ENCODE data around the gene EFCAB6.

EFCAB6 gene

DNA sequence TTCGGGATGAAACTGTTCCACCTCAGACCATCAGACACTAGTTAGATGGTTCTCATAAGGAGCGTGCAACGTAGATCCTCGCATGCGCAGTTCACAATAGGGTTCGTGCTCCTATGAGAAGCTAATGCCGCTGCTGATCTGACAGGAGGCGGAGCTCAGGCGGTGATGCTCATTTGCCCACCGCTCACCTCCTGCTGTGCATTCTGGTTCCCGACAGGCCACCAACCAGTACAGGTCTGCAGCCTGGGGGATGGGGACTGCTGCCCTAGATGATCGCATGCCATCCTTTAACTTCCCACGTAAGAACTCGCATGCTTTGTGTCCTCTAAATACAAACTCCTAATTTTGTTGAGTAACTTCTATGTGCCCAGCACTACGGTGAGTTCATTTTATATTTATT lies 62.6 kb downstream of the EFCAB6 start:
- Histone ChIP-seq H3K9me3 (ENCODE audit: control insufficient read depth, low read length) (no peaks in the 10 kb centered on the region), H3K36me3 (ENCODE audit: control insufficient read depth, insufficient read depth, low read length, severe bottlenecking) (no peaks in the 10 kb centered on the region), H3K27me3 (replicated peaks; ENCODE audit: control insufficient read depth, insufficient read depth, low read length) (peaks cover 10% of the 10 kb centered on the region), H3K4me1 (ENCODE audit: control insufficient read depth, insufficient read depth, low read length) (no peaks in the 10 kb centered on the region), H3K4me3 (ENCODE audit: low read length) (no peak overlapping the region), H3K9ac (ENCODE audit: low read length) (no peak overlapping the region)
- DNase-seq (ENCODE audit: low read depth) = no peak

DNA sequence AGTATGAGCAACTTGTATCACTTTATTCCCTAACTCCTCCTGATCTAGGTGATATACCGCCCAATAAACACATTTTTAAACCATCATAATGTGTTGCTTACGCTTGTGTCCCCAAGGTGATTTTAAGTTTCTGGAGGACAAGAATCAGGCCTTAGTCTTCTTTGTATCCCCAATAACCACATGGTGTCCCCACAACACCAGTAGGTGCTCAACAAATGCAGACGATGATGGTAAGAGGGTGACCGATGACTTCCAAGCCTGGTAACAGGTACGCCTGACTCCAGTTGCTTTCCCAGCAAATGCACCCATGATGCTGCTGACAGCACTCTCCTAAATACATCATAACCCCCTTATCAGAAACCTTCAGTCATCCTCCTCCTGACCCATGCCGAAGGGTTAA lies 64.2 kb downstream of the EFCAB6 start:
- DNase-seq (ENCODE audit: low read depth) = no peak
- Histone ChIP-seq H3K9me3 (ENCODE audit: control insufficient read depth, low read length) (no peaks in the 10 kb centered on the region), H3K36me3 (ENCODE audit: control insufficient read depth, insufficient read depth, low read length, severe bottlenecking) (no peaks in the 10 kb centered on the region), H3K9ac (ENCODE audit: low read length) (no peak overlapping the region), H3K4me1 (ENCODE audit: control insufficient read depth, insufficient read depth, low read length) (no peaks in the 10 kb centered on the region), H3K27me3 (replicated peaks; ENCODE audit: control insufficient read depth, insufficient read depth, low read length) (peaks cover 4% of the 10 kb centered on the region), H3K4me3 (ENCODE audit: low read length) (no peak overlapping the region)

DNA sequence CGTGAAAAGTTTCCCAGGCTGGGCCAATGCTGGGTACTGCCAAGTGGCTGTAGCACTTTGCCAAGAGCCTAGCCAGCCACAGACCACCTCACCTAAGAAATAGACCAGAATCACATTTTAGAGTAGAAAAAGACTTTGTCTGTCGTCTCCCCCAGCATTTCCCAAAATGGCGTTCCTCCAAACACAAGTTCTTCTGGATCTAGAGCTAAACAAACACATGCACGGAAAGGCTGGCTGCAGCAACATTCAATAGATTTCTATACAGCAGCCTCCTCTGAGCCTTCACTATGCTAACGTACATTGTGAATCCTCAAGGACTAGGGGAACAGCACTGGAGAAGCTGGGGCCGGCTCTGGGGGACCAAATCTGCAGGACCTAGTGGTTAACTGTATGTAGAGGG lies 65.0 kb downstream of the EFCAB6 start:
- no peak overlapping the region for H3K4me3 ChIP-seq (ENCODE audit: low read length)
- no peaks in the 10 kb centered on the region for H3K4me1 ChIP-seq (ENCODE audit: control insufficient read depth, insufficient read depth, low read length)
- no peak for DNase-seq (ENCODE audit: low read depth)
- no peaks in the 10 kb centered on the region for H3K9me3 ChIP-seq (ENCODE audit: control insufficient read depth, low read length)
- peaks cover 3% of the 10 kb centered on the region for H3K27me3 ChIP-seq (replicated peaks; ENCODE audit: control insufficient read depth, insufficient read depth, low read length)
- no peak overlapping the region for H3K9ac ChIP-seq (ENCODE audit: low read length)
- H3K36me3 ChIP-seq (ENCODE audit: control insufficient read depth, insufficient read depth, low read length, severe bottlenecking) = no peaks in the 10 kb centered on the region

DNA sequence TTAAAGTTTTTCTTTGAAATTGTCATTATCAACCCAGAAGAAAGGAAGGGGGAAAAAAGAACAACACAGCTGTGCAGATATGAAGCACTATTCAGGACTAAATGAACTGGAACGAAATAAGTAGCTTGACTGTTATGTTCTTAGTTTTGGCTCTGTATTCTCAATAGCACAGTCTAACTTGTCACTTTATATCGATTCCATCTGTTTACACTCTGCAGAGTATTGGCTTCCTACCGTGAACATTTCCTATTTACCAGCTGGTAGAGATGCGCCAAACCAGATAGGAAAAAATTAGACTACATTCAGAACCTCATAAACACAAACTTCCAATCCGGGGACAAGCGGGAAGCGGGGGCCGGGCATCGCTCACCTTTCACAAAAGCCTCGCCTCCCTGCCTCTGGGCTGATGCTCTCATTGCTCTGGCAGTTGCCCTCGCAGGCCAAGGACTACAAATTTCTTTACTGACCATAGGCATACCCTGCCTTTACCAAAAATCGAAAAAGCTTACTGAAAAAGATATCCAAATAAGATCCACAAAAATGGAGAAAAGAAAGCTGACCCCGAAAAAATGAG lies 66.2 kb downstream of the EFCAB6 start:
- no peak for DNase-seq (ENCODE audit: low read depth)
- H3K36me3 ChIP-seq (ENCODE audit: control insufficient read depth, insufficient read depth, low read length, severe bottlenecking) = no peaks in the 10 kb centered on the region
- H3K27me3 ChIP-seq (replicated peaks; ENCODE audit: control insufficient read depth, insufficient read depth, low read length) = peaks cover 14% of the 10 kb centered on the region
- no peak overlapping the region for H3K9ac ChIP-seq (ENCODE audit: low read length)
- H3K9me3 ChIP-seq (ENCODE audit: control insufficient read depth, low read length) = no peaks in the 10 kb centered on the region
- H3K4me1 ChIP-seq (ENCODE audit: control insufficient read depth, insufficient read depth, low read length) = no peaks in the 10 kb centered on the region
- H3K4me3 ChIP-seq (ENCODE audit: low read length) = no peak overlapping the region

DNA sequence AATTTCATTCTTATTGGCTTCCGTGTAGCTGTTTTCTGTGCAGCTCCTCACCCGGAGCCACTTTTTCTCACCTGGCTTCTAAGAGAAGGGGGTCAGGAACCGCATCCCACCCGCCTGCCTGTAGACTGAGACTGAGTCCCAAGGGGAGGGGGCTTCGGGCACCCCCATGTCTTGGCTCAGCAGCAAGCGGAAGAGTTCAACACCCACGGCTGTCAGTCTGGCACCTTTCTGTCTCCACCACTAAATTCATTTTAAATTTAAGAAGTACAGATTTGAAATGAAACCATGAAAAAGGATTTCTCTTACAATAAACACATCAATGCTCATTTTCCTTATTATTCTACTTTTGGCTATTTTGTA lies 66.7 kb downstream of the EFCAB6 start:
- Histone ChIP-seq H3K36me3 (ENCODE audit: control insufficient read depth, insufficient read depth, low read length, severe bottlenecking) (no peaks in the 10 kb centered on the region), H3K4me3 (ENCODE audit: low read length) (no peak overlapping the region), H3K9ac (ENCODE audit: low read length) (no peak overlapping the region), H3K27me3 (replicated peaks; ENCODE audit: control insufficient read depth, insufficient read depth, low read length) (peaks cover 19% of the 10 kb centered on the region), H3K9me3 (ENCODE audit: control insufficient read depth, low read length) (no peaks in the 10 kb centered on the region), H3K4me1 (ENCODE audit: control insufficient read depth, insufficient read depth, low read length) (no peaks in the 10 kb centered on the region)
- DNase-seq (ENCODE audit: low read depth) = no peak

DNA sequence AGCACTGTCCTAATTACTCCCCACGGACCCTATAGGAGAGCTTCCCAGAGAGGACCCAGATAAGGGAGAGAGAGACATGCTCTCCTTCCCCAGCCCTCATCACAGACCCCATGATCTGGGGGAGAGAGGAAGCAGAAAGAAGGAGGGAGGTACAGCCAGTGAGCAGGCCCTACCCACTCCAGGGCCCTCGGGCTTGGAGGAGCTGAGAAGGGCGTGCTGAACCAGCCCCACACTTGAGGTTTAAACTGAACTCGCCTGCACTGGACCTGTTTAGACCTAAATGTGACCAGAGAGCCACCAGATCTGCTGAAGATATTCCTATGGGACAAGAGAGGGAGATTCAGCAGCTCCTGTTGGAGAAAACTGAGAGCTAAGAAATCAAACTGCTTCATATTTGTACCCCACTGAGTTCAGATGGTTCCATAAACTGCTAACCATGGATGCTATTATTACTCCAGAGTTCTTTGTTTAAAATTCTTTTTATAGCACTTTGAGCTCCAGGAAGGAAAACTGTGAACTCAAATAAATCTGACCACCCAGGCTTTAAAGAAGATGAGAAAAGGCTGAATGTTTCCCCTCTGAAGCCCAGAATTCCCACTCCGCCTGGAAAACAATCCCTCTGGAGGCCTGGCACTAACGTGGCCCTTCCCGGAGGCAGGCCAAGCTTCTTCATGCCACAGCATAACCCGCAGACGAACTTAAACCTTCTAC lies 67.2 kb downstream of the EFCAB6 start:
- no peaks in the 10 kb centered on the region for H3K9me3 ChIP-seq (ENCODE audit: control insufficient read depth, low read length)
- H3K27me3 ChIP-seq (replicated peaks; ENCODE audit: control insufficient read depth, insufficient read depth, low read length) = peaks cover 24% of the 10 kb centered on the region
- no peak overlapping the region for H3K4me3 ChIP-seq (ENCODE audit: low read length)
- no peak for DNase-seq (ENCODE audit: low read depth)
- no peak overlapping the region for H3K9ac ChIP-seq (ENCODE audit: low read length)
- no peaks in the 10 kb centered on the region for H3K36me3 ChIP-seq (ENCODE audit: control insufficient read depth, insufficient read depth, low read length, severe bottlenecking)
- H3K4me1 ChIP-seq (ENCODE audit: control insufficient read depth, insufficient read depth, low read length) = no peaks in the 10 kb centered on the region

DNA sequence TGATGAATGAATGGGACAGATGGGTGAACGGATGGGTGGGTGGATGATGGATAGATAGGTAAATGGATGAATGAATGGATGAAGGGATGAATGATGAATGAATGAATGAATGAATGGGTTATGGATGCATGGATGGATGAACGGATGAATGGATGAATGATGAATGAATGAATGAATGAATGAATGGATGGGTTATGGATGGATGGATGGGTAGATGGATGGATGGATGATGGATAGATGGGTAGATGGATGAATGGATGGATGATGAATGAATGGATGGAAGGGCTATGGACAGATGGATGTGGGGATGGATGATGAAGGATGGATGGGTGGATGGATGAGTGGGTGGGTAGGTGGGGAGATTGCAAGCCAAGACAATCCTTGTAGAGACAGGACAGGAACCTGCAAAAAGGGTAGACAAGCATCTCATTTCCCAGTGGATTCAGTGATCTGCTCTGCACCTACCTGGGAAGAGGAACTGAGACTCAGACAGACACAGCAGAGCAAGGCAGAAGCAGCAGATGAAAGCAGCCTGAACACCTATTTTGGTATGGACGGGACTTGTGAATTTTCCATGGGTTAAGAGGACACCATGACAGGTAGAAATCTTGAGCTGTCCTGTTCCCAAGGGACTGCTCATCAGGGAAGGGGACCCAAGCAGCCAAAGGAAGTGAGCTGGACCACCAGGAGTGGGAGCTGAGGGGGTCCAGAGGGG lies 68.0 kb downstream of the EFCAB6 start:
- H3K27me3 ChIP-seq (replicated peaks; ENCODE audit: control insufficient read depth, insufficient read depth, low read length) = peaks cover 30% of the 10 kb centered on the region

DNA sequence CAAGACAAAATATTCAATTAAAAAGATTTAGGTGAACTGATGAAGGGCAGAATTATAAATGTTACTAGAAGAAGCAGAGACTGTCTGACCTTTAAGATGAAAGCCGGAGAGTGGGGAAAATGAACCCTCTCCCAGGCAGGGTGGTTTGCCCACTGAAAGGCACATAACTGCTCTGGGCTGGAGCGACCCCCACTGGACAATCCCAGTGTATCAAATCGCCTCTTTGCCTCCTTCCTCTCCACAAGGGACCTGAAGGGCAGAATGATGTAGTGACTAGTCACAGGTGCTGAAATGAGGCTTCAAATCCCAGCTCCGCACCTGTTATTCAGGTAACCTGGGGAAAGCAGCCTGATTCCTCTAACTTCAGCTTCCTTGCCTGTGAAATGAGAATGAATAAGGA lies 69.0 kb downstream of the EFCAB6 start:
- H3K27me3 ChIP-seq (replicated peaks; ENCODE audit: control insufficient read depth, insufficient read depth, low read length) = peaks cover 35% of the 10 kb centered on the region
- no peak for DNase-seq (ENCODE audit: low read depth)
- no peak overlapping the region for H3K9ac ChIP-seq (ENCODE audit: low read length)

More for the DNA sequence above, 68.0 kb downstream of the EFCAB6 start:
- Histone ChIP-seq H3K4me1 (ENCODE audit: control insufficient read depth, insufficient read depth, low read length) (no peaks in the 10 kb centered on the region), H3K9me3 (ENCODE audit: control insufficient read depth, low read length) (no peaks in the 10 kb centered on the region), H3K4me3 (ENCODE audit: low read length) (no peak overlapping the region), H3K9ac (ENCODE audit: low read length) (no peak overlapping the region), H3K36me3 (ENCODE audit: control insufficient read depth, insufficient read depth, low read length, severe bottlenecking) (no peaks in the 10 kb centered on the region)
- DNase-seq (ENCODE audit: low read depth) = no peak

DNA sequence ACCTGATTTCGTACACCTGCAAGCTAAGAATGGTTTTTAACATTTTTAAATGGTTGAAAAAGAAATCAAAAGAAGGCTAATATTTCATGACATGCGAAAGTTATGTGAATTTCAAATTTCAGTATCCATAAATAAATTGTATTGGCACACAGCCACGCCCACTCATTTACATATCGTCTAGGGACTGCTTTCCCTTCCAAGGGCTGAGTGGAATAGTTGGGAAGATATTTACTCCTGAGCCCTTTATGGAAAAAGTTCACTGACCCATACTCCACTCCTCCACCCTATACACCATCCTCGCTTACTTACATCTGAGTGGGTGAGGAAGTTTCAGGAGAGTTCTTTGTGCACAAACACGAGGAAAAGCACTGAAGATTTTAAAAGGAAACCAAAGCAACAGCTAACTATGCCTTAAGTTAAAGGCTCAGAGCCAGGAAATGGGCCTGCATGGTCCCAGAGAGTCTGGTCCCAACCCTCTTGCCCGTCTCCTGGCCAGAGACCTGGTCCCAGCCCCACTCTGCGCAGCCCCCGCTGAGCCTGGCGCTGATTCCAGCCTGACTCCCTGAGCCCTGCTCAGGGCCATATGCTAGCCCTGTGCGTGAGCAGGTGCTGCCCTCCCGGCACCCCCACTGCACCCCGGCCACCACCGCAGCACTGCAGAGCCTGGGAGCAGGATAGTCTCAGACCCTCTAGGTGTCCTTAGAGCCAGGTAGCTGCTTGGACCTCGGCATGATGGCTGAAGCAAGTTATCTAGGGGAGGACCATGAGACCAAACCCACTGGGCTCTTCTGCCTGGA lies 69.8 kb downstream of the EFCAB6 start:
- Histone ChIP-seq H3K4me1 (ENCODE audit: control insufficient read depth, insufficient read depth, low read length) (no peaks in the 10 kb centered on the region), H3K27me3 (replicated peaks; ENCODE audit: control insufficient read depth, insufficient read depth, low read length) (peaks cover 35% of the 10 kb centered on the region), H3K9ac (ENCODE audit: low read length) (no peak overlapping the region), H3K4me3 (ENCODE audit: low read length) (no peak overlapping the region), H3K9me3 (ENCODE audit: control insufficient read depth, low read length) (no peaks in the 10 kb centered on the region), H3K36me3 (ENCODE audit: control insufficient read depth, insufficient read depth, low read length, severe bottlenecking) (no peaks in the 10 kb centered on the region)
- DNase-seq (ENCODE audit: low read depth) = no peak

More for the DNA sequence above, 69.0 kb downstream of the EFCAB6 start:
- Histone ChIP-seq H3K9me3 (ENCODE audit: control insufficient read depth, low read length) (no peaks in the 10 kb centered on the region), H3K4me3 (ENCODE audit: low read length) (no peak overlapping the region), H3K36me3 (ENCODE audit: control insufficient read depth, insufficient read depth, low read length, severe bottlenecking) (no peaks in the 10 kb centered on the region), H3K4me1 (ENCODE audit: control insufficient read depth, insufficient read depth, low read length) (no peaks in the 10 kb centered on the region)

DNA sequence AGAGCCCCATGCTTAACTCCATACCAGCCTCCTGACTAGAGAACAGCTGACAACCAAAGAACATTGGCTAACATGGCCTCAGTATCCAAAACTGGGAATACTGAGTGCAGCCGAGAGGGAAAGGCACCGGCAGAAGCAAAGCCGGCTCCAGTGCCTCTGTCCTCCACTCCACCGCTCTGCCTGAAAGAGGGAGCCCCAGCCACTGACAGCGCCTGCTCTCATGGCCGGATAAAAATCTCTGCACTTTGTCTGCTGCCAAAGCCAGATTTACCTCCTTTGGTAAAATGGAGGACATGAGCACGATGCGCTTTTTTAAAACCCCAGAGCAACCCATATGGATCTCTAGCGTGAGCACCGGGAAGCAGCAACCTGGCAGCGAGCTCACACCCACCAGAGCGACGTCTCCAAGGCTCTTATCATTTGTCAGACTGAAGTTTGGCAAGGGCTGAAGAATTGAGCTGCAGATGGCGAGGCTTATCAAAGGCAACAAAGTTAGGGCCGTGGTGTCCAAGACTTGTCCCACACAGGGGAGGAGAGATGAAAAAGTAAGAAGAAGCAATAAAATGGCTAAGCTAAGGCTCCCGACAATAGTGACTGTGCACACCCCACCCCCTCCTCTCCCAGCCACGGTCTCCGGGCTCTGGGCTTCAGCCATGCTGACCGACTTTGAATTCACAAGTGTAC lies 71.4 kb downstream of the EFCAB6 start:
- H3K4me1 ChIP-seq (ENCODE audit: control insufficient read depth, insufficient read depth, low read length) = no peaks in the 10 kb centered on the region
- no peak overlapping the region for H3K9ac ChIP-seq (ENCODE audit: low read length)
- no peak for DNase-seq (ENCODE audit: low read depth)
- no peaks in the 10 kb centered on the region for H3K9me3 ChIP-seq (ENCODE audit: control insufficient read depth, low read length)
- H3K36me3 ChIP-seq (ENCODE audit: control insufficient read depth, insufficient read depth, low read length, severe bottlenecking) = no peaks in the 10 kb centered on the region
- peaks cover 32% of the 10 kb centered on the region for H3K27me3 ChIP-seq (replicated peaks; ENCODE audit: control insufficient read depth, insufficient read depth, low read length)
- H3K4me3 ChIP-seq (ENCODE audit: low read length) = no peak overlapping the region

Data from adipocyte (in vitro differentiated cells).